Adrenal gland (tissue), 12 donors: ENCODE data around the gene LHPP. TPM values are rescaled to one million over a fixed set of nuclear protein-coding genes. Genes with fewer than 3 reads are reported as not detected.

Experiments used
- DNase-seq, 7 donors: peaks; one replicate each; pipeline ENCODE4 v3.0.0-alpha.2; 2019 to 2020
- H3K27ac ChIP-seq, 5 donors: fragments of 200-600 bp; sonication (generic) in 4 of 5; 1 replicate in 3 of 5; 2 replicates in 2 of 5; pipeline versions ENCODE4 v1.5.1 to v1.8.0; 2016 to 2020; ENCODE audit warnings: mild to moderate bottlenecking in 1 of 5
- H3K27me3 ChIP-seq: fragments of 200-600 bp; 2 replicates; pipeline ENCODE4 v1.8.0; 2021
- H3K36me3 ChIP-seq, 2 donors: fragments of 200-600 bp; replicated peaks in 1 of 2; 1 replicate in 1 of 2; 2 replicates in 1 of 2; pipeline versions ENCODE4 v1.5.1 to v1.8.0; 2018 to 2022
- H3K4me1 ChIP-seq, 2 donors: fragments of 200-600 bp; replicated peaks in 1 of 2; 1 replicate in 1 of 2; 2 replicates in 1 of 2; pipeline versions ENCODE4 v1.5.1 to v1.8.0; 2018 to 2021
- H3K4me3 ChIP-seq, 4 donors: fragments of 200-600 bp; sonication (generic) in 3 of 4; one replicate each; pipeline ENCODE4 v1.5.1; 2016 to 2018
- H3K9me3 ChIP-seq, 3 donors: fragments of 200-600 bp; sonication (generic) in 1 of 3; replicated peaks in 1 of 3; 1 replicate in 2 of 3; 2 replicates in 1 of 3; pipeline versions ENCODE4 v1.5.1 to v1.8.0; 2016 to 2021
- POLR2A ChIP-seq, 2 donors: fragments of 450-650 bp; IDR thresholded peaks; one replicate each; pipeline ENCODE4 v1.6.1; 2017; ENCODE audit warnings: antibody characterized with exemption in 2 of 2, mild to moderate bottlenecking in 2 of 2, moderate library complexity in 1 of 2
- WGBS, 4 donors: extraction: QIAGEN DNeasy Blood & Tissue Kit in 2 of 4; methylation state at CpG; one replicate each; pipeline versions ENCODE4 v1.1.5 to v1.1.7; 2013 to 2017; 5-methylcytosine and 5-hydroxymethylcytosine counted together
- intact Hi-C, 2 donors: fragments of 100-400 bp; cut with DNase I; formaldehyde crosslinking; loops; one replicate each; pipeline versions ENCODE4 v1.14.1 to v1.15.0; 2022 to 2023
- polyA plus RNA-seq, 3 donors: library from polyadenylated mRNA; stranded (reverse); fragments of 200-250 nt in 2 of 3; fragments of 350-450 nt in 1 of 3; fragmentation: Illumina TruSeq in 1 of 3; extraction: RNeasy Lipid Tissue Mini Kit (QIAGEN cat#74804) in 1 of 3; gene quantifications; one replicate each; pipeline ENCODE4 v1.2.3, GENCODE V29; 2013 to 2014
- total RNA-seq, 9 donors: library from RNA; depleted of rRNA in 4 of 9; stranded (reverse); fragments of >200 nt in 4 of 9; fragments of 120-200 nt in 1 of 9; fragmentation: NEBNext Ultra II Directional in 1 of 9; extraction: Animal tissue kit (Norgen Biotek cat#: 25700) in 1 of 9; gene quantifications; one replicate each; pipeline versions ENCODE4 v1.1.0 to v1.2.4, GENCODE V29; 2013 to 2023
- TF ChIP-seq, protein P1 (sequence below), 6 experiments: fragments of 450-650 bp in 4 of 6; fragments of 200-600 bp in 2 of 6; sonication (generic) in 1 of 6; IDR thresholded peaks; 1 replicate in 5 of 6; 2 replicates in 1 of 6; pipeline versions ENCODE4 v1.5.1 to v1.8.0; 2016 to 2021; ENCODE audit warnings: antibody characterized with exemption in 6 of 6, mild to moderate bottlenecking in 2 of 6, moderate library complexity in 1 of 6
- donor health status: healthy with polysubstance abuse.
- donor health status: Bipolar disorder and iron deficiency.
- donor health status: DM: yes; HTN: yes; CAD: no.
- donor health status: DM: no; HTN: no; CAD: no.
- donor health status: DM: no; HTN: no; CAD: no.
- donor health status: DM: yes; HTN: yes; CAD: no.

The LHPP gene
- total and polyA plus RNA-seq, 12 donors = 10.5 to 70.1 (median 43.4) TPM

DNA sequence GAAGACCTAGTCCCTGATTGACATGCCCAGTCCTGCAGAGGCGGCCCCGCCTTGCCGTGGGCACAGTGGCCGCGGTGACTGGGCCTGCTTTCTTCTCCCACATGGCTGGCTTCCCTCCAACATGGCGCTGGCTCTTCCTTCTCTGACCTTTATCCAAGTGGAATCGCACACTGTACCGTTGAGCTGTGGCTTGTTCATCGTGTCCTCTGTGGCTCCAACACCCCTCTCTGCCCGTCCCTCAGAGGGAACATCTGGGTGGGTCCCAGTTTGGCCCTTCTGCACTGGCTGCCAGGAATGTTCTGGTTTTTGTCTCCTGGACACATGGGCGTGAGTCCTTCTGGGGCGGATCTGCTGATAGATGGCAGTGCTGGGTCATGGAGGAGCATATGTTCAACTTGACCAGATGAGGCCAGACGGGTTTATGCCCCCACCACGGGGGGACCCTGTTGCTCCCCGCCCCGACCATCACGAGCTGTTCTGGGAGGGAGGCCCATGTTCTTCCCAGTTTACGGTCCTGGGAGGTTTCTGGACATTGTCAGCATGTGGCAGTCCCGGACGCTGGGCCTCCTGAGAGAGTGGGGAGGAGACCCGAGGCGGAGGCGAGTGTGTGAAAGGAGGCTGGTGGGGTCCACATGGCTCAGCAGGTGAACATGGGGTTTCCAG lies 63.5 kb downstream of the LHPP start:
- H3K4me3 ChIP-seq = no peak overlapping the region
- H3K4me1 ChIP-seq = peaks cover 33 to 41% of the 10 kb centered on the region in 2 donors
- H3K9me3 ChIP-seq = no peaks in the 10 kb centered on the region
- TF ChIP-seq, protein P1, sequence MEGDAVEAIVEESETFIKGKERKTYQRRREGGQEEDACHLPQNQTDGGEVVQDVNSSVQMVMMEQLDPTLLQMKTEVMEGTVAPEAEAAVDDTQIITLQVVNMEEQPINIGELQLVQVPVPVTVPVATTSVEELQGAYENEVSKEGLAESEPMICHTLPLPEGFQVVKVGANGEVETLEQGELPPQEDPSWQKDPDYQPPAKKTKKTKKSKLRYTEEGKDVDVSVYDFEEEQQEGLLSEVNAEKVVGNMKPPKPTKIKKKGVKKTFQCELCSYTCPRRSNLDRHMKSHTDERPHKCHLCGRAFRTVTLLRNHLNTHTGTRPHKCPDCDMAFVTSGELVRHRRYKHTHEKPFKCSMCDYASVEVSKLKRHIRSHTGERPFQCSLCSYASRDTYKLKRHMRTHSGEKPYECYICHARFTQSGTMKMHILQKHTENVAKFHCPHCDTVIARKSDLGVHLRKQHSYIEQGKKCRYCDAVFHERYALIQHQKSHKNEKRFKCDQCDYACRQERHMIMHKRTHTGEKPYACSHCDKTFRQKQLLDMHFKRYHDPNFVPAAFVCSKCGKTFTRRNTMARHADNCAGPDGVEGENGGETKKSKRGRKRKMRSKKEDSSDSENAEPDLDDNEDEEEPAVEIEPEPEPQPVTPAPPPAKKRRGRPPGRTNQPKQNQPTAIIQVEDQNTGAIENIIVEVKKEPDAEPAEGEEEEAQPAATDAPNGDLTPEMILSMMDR (IDR thresholded peaks at IDR 0.05) = no peak
- no peak for TF ChIP-seq POLR2A (IDR thresholded peaks at IDR 0.05)
- 48 to 73% (median 64%) methylated on average over 16 to 23 of the region's 23 CpGs for WGBS, 4 donors
- H3K27ac ChIP-seq = peak overlapping the region in 4 of 5 donors; percentile 11 to 65 (median 52)
- peak; percentile 74 to 90 (median 86) for DNase-seq
- no peaks in the 10 kb centered on the region for H3K36me3 ChIP-seq
- no peaks in the 10 kb centered on the region for H3K27me3 ChIP-seq
- intact Hi-C loops = no loop called here

DNA sequence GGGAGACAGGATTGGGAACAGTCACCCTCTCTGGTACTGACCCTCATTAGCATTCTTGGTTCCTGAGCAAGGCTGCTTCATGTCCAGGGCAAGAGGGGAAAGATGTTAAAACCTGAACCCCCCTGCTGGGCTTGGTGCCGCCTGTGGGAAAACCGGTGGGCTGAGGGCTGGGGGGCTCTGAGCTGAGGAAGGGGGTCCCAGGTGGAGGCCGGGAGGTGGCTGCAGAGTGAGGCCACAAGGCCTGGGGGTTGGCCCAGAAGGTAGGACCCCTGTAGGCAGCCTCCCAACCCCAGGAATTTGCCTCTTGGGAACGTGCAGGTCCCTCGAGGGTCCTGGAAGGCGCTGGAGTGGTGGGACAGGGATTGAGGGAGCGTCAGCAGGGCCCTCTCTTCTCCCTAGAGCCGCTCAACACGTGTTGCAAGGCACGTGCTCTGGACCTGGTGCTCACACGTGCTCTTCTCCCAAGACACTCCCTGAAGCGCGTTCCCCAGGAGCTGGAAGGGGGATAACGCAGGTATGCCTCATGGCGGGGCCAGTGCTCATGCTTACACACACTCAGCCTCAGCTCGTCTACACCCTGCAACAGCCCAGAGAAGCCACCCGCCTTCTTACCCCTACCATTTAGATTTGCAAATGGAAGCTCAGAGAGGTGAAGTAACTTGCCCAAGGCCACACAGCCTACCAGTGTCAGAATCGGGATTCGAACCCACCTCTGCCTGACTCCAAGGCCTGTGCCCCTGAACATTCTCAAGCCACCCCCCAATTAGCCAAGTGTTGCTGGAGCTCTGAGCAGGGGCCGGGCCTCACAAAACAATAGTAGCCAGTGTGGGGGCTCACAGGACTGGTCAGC lies 64.4 kb downstream of the LHPP start:
- H3K36me3 ChIP-seq = no peaks in the 10 kb centered on the region
- no peaks in the 10 kb centered on the region for H3K27me3 ChIP-seq
- H3K4me3 ChIP-seq = no peak overlapping the region
- DNase-seq = peak in 1 of 7 donors; percentile 8
- whole genome bisulfite sequencing, 4 donors = 89 to 96% (median 93%) methylated on average over 8 to 20 of the region's 20 CpGs
- intact Hi-C loops = no loop called here
- peak overlapping the region in 2 of 5 donors; percentile 61 to 65 for H3K27ac ChIP-seq
- peaks cover 30 to 40% of the 10 kb centered on the region in 2 donors for H3K4me1 ChIP-seq
- no peaks in the 10 kb centered on the region for H3K9me3 ChIP-seq
- TF ChIP-seq POLR2A (IDR thresholded peaks at IDR 0.05) = no peak
- TF ChIP-seq, protein P1 (IDR thresholded peaks at IDR 0.05) = no peak

DNA sequence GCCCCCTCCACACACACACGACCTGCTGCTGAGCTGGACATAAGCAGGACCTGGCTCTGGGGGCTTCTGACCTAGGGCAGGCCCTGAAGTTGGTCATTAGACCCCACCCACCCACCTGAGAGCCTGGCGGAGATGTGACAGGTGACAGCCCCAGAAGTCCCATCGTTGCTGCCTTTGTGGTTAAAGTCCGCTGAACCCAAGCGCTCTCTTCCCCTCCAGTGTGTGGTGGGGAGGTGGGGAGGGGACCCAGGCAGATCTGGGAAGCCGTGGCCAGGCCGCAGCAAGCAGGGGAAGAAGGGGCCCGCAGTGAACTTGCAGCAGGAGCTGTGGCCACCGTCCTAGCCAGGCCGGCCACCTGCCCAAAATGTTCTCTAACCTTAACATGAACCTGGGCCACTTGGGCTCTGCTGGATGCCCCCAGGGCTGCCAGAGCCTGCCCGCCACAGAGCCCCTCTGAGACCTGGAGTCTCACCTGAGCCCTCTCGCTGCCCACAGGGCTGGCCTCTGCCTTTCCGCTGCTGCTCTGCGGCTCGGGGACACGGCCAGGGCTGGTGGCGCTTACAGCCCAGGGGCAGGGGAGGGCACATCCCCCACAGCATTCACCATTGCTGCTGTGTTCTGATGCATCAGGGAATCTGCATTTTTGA lies 65.1 kb downstream of the LHPP start:
- H3K4me1 ChIP-seq = peaks cover 23 to 35% of the 10 kb centered on the region in 2 donors
- no peaks in the 10 kb centered on the region for H3K27me3 ChIP-seq
- no peaks in the 10 kb centered on the region for H3K36me3 ChIP-seq
- intact Hi-C loops = no loop called here
- no peaks in the 10 kb centered on the region for H3K9me3 ChIP-seq
- H3K4me3 ChIP-seq = no peak overlapping the region
- no peak overlapping the region for H3K27ac ChIP-seq
- DNase-seq = no peak
- WGBS, 4 donors = 82 to 94% (median 84%) methylated on average over 8 to 17 of the region's 17 CpGs
- no peak for TF ChIP-seq POLR2A (IDR thresholded peaks at IDR 0.05)
- TF ChIP-seq, protein P1 (IDR thresholded peaks at IDR 0.05) = no peak

DNA sequence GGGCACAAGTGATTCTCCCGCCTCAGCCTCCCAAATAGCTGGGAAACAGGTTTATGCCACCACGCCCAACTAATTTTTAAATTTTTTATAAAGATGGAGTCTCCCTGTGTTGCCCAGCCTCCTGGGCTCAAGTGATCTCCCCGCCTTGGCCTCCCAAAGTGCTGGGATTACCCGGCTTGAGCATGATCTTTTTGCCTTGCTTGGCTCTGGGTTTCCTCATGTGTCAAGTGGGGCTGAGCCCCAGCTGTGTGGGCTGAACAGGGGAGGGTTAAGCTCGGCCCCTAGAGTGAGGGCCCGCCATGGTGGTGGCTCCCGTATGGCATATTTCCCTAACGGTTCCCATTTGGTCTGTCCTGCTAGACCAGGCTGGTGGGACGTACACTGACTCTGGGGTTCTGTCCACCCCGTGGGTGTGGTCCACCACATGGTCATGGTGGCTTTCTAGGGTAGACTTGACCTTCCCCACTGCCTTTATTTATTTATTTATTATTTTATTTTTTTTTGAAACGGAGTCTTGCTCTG lies 66.3 kb downstream of the LHPP start:
- Histone ChIP-seq H3K36me3 (no peaks in the 10 kb centered on the region), H3K27me3 (no peaks in the 10 kb centered on the region), H3K4me3 (no peak overlapping the region), H3K4me1 (peaks cover 22 to 33% of the 10 kb centered on the region in 2 donors), H3K27ac (no peak overlapping the region), H3K9me3 (no peaks in the 10 kb centered on the region)
- TF ChIP-seq, protein P1 (IDR thresholded peaks at IDR 0.05) = no peak
- TF ChIP-seq POLR2A (IDR thresholded peaks at IDR 0.05) = no peak
- WGBS, 4 donors = 92 to 95% (median 93%) methylated on average over 7 to 11 of the region's 11 CpGs
- intact Hi-C loops = no loop called here
- DNase-seq = no peak
